ENCODE data around the gene PLCL1.
A peak's percentile ranks its signal among the peaks of the same experiment; 100 is the strongest.
"Not testable (repeated sequence)": the region's sequence is repeated elsewhere in the genome, so short reads cannot be mapped to it uniquely, and the experiment has no call there.

The PLCL1 gene

GRCh38 chr2:198004921-198005829 is 200.8 kb downstream of the PLCL1 start:
- no peak for DNase-seq

GRCh38 chr2:198006733-198007132 is 202.3 kb downstream of the PLCL1 start:
- no peak for DNase-seq

- no peak for DNase-seq
Measured at GRCh38 chr2:198008230-198008629, 203.8 kb downstream of the PLCL1 start.

GRCh38 chr2:198012025-198012424 is 207.6 kb downstream of the PLCL1 start:
- DNase-seq, result no peak

GRCh38 chr2:198016243-198016642 is 211.8 kb downstream of the PLCL1 start:
- no peak for DNase-seq

- no peak for DNase-seq
Measured at GRCh38 chr2:198017068-198017467, 212.7 kb downstream of the PLCL1 start.

- DNase-seq, result no peak
Measured at GRCh38 chr2:198028955-198029354, 224.6 kb downstream of the PLCL1 start.

GRCh38 chr2:198029576-198029975 is 225.2 kb downstream of the PLCL1 start:
- not testable (repeated sequence) for DNase-seq

- no peak for DNase-seq
Measured at GRCh38 chr2:198033626-198034025, 229.2 kb downstream of the PLCL1 start.

GRCh38 chr2:198036029-198036879 is 231.9 kb downstream of the PLCL1 start:
- no peak for DNase-seq

- no peak for DNase-seq
Measured at GRCh38 chr2:198040835-198041234, 236.4 kb downstream of the PLCL1 start.

GRCh38 chr2:198042189-198042588 is 237.8 kb downstream of the PLCL1 start:
- no peak for DNase-seq

- DNase-seq, result no peak
Measured at GRCh38 chr2:198044777-198045176, 240.4 kb downstream of the PLCL1 start.

GRCh38 chr2:198045227-198045626 is 240.8 kb downstream of the PLCL1 start:
- no peak for DNase-seq

GRCh38 chr2:198052741-198053140 is 248.3 kb downstream of the PLCL1 start:
- DNase-seq, result no peak

- no peak for DNase-seq
Measured at GRCh38 chr2:198053148-198053547, 248.8 kb downstream of the PLCL1 start.

GRCh38 chr2:198053776-198054175 is 249.4 kb downstream of the PLCL1 start:
- no peak for DNase-seq

- DNase-seq, result peak; percentile 17
Measured at GRCh38 chr2:198054299-198054698, 249.9 kb downstream of the PLCL1 start.

GRCh38 chr2:198055716-198056115 is 251.3 kb downstream of the PLCL1 start:
- DNase-seq, result no peak

- DNase-seq, result no peak
Measured at GRCh38 chr2:198056836-198057235, 252.4 kb downstream of the PLCL1 start.

GRCh38 chr2:198059800-198060199 is 255.4 kb downstream of the PLCL1 start:
- no peak for DNase-seq

GRCh38 chr2:198060277-198060676 is 255.9 kb downstream of the PLCL1 start:
- DNase-seq, result no peak

GRCh38 chr2:198062826-198063225 is 258.4 kb downstream of the PLCL1 start:
- DNase-seq, result no peak

GRCh38 chr2:198063242-198063641 is 258.8 kb downstream of the PLCL1 start:
- no peak for DNase-seq
